Activated gamma-delta T cell treated with anti-CD3 and anti-CD28 coated beads, Interleukin-2, amount 50 U/mL, for 16 hours (primary cell): ENCODE results near the gene WDR7.

Source experiments
- DNase-seq: peaks from one replicate; pipeline ENCODE4 v3.0.0-alpha.2; 2020; ENCODE audit warnings: low read depth

Gene WDR7

DNA sequence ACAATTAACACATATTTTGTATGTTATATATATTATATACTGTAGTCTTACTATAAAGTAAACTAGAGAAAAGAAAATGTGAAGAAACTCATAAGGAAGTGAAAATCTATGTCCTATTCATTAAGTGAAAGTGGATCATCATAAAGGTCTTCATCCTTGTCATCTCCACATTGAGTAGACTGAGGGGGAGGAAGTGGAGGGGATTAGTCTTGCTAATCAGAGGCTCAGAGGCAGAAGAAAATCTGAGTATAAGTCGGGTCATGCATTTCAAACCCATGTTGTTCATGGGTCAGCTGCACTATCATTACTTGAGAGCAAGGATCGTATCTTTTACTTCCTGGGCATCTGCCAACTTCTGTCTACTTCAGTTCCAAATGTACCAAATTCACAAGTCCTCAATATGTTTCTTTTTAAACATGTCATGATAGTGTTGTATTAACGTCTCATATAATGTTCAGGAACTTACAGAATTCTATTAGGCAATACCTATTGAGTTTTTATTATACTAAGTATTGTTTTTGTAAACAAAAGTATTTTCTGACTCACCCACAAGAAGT is 286.8 kb downstream of the WDR7 start:
- no peak for DNase-seq

DNA sequence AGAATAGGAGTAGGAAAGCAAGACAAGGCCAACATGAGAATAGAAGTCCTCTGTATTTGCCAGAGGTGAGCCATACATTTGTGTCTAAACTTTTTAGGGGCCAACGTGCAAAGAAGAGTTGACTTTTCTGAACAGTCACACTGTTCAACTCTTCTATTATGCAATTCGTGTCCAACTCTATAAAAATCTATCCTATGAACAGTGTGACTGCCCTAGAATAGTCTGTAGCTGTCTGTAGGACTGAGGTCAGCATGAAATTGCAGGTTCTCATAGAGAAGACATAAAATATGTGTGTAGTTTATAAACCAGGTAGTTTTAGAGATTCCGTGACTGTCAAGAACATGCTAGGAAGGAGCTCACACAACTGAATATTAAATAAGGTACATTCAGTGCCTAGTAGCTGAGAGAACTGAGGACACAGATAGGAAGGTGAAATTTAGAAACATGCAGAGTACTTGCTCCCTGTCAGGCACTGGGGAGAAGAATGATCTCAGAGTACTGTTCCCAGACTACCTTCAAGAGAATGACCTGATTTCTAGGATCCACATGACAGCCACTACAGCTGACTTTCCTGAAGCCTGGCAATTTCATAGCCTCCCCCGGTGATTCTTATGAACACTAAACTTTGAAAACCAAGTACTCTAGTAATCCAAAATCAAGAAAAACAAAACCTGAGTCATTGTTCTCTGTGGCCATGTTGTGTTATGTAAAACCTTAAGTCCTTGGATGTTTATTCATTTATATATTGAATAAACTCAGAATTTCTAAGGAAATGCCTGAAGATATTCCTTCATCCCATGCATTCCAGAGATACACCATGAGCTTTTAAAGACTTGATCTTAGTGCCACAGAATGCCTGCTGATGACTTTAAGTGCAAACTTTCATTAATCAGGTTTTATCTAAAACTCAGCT is 294.3 kb downstream of the WDR7 start:
- no peak for DNase-seq

- no peak for DNase-seq
Observed at GRCh38 chr18:56947236-56947635, 296.1 kb downstream of the WDR7 start.

DNA sequence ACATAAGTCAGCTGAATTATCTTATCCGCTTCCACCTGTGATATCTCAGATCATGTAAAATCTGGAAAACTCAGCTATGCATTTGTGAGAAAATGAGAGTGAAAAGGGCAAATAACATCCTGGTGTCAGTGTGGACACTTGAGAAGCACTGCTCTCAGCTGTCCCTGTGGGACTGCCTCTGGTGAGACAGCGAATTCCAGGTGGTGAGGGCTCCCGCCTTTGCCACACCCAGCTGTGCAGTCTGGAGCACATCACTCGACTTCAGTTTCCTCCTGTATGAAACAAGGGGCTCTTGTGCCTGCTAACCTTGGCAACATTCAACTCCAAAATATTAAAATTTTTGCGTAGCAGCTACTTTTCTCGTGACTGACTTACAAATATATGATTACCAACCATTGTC is 300.9 kb downstream of the WDR7 start:
- DNase-seq: no peak

DNA sequence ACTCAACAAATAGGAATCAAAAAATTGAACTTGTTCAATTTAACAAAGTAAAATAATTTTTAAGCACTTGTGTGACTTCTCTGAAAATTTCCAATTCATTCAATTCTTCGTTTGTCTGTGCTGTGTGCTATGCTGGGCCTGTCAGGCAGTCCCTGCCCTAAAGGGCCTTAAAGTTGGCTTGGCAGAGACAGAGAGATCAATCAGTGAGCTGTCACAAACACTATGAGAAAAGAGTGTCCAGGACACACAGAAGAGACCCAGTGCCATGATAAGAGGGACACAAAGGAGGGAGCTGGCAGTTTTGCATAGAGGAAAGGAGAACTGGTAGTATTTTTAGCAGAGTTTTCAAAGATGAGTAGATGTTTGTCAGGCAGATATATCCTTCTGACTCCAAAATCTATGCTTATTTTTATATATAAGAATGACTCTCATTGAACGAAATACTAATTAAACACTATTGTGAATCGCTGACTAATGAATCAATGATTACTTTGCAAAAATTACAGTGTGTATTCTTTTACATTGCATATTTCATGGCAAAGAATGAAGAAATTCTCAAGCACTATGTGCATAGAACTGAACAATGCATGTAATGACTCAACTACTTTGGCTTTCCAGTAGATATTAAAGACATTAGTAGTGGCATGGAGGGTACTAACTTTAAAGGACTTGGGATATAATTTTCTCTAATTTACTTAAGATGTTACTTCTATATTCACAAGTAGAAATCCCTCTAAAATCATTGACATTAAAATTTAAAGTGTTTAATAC is 302.5 kb downstream of the WDR7 start:
- DNase-seq: no peak

DNA sequence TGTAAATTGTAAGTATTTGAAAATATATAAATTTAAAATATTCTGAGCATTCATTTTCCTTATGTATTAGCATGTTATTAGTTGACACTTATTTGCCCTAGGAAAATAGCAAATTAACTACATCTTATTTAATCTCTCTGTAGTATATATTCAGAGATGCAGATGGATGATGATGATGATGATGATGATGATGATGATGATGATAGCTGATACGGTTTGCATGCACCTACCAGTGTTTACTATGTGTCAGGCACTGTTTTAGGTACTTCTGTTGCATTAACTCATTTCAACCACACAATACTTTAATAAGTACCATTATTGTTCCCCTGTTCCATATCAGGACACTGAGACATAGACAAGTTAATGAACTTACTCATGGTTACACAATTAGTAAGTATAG is 304.3 kb downstream of the WDR7 start:
- no peak for DNase-seq

DNA sequence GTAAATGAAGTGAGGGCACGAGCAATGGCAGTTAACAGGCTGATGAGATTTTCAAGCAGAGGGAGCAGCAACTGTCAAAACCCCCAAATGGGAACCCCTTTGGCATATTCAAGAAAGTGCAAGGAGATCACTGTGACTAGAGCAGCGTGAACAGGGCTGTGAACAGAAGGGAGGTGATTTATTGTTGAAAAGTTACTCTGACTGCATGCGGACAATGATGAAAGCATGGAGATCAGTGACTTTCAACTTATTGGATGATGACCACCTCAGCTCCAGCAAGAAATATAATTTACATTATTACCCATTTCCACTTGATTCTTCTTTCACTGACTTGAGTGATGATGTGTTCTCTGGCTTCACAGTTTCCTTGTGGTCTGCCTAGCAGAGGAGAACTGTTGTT is 308.0 kb downstream of the WDR7 start:
- DNase-seq: no peak

GRCh38 chr18:56962322-56962721 is 311.2 kb downstream of the WDR7 start:
- no peak for DNase-seq

DNA sequence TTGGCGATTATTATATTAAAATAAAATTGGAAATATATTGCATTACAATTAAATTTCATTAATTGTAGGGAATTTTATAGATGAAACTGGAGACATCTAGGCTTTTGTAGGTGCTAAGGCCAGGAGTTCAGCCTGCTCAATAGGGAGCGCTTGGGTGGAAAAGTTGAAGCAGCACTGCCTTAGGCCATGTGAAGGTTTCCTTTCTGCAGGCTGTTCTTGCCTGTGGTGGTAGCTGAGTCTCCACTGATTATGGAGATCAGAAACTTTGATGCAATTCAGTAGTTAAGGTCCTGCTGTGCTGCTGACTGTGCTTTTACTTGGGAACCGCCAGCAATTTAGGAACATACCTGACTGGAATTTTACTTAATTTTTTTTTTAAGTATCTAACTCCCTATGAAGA is 315.9 kb downstream of the WDR7 start:
- DNase-seq: no peak

- DNase-seq: no peak
Observed at GRCh38 chr18:56973487-56973886, 322.3 kb downstream of the WDR7 start.

DNA sequence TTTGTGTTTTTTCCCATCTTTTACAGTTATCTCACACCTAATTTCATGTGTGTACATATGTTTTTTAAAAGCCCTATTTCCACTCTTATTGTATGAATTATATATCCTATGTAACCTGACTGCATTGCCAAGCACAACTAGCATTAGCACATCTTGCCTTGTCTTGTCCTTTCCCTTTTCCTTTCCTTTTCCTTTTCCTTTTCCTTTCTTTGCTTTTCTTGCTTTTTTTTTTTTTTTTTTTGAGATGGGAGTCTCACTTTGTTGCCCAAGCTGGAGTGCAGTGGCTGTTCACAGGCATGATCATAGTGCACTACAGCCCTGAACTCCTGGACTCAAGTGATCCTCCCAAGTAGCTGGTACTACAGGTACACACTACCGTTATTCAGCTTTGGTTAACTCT is 323.0 kb downstream of the WDR7 start:
- DNase-seq: no peak

DNA sequence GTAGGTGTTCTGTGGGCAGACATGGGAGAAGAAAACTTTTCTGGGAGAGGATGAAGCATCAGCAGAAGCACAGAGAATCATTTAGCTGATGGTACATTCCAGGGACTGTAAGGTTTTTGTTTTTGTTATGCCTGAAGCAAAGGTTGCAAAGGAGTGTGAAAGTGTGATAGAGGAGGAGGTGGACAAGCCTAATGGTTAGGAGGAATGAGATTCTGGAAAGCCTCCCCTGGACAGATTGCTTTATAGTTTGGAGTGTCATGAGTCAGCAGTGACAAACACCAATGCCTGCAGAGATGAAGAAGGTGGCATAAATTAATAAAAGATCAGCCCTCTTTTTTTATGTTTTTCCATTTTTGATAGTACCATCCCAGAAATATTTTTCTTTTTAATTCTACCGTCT is 324.1 kb downstream of the WDR7 start:
- DNase-seq: no peak

- no peak for DNase-seq
Observed at GRCh38 chr18:56977309-56977708, 326.1 kb downstream of the WDR7 start.

DNA sequence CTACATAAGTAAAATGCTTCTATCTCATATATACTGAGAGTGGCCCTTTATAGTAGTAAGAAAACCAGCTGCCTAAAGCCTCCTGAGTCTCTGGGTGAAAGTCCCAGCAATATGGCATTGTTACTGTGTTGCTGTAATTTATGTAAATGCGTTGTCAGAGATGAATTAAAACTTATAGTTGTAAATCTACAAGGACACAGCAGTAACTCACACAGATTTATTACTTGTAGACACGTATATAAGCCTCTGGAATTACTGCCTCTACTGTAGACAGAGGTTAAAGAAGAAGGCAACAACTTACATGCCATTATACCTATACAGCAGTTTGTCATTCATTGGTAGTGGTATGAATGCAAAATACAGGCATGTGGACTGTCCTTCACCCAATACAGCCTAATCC is 326.6 kb downstream of the WDR7 start:
- DNase-seq: no peak

DNA sequence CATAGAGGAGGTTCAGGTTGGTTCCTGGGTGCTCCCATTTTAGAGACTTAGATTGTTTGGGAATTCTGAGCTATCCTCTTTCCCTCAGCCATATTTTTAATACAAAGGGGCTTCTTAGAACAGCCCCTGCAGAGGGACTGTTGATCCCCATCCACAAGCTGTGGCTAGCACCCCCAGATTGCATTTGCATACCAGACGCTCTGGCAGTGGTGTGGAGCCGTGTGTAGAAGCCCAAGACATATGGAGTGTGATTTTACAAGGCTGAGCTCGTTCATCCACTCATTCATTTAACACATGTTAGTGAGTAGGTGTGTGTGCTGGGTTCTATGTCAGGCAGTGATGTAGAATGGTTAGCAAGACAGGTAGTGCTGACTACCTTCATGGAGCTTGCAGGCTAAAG is 329.0 kb downstream of the WDR7 start:
- DNase-seq: no peak

DNA sequence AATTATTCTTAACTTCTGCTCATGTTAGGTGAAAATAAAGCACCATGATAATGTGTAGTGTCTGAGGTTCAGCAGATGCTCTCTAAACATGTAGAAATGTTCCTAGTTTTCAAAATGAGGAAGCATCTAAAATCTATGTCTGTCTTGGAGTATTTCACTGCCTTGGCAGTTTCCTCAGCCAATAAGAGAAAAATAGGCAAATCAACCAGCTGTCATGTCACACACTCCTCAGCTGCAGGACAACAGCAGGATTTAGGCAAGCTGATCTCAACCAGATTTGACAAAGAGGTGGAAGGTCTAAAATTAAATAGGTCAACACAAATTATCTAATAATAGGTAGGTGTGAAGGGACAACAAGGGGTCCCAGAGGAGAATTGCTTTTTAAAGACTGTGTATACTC is 331.6 kb downstream of the WDR7 start:
- DNase-seq: no peak

GRCh38 chr18:56983275-56983992 is 332.3 kb downstream of the WDR7 start:
- no peak for DNase-seq

DNA sequence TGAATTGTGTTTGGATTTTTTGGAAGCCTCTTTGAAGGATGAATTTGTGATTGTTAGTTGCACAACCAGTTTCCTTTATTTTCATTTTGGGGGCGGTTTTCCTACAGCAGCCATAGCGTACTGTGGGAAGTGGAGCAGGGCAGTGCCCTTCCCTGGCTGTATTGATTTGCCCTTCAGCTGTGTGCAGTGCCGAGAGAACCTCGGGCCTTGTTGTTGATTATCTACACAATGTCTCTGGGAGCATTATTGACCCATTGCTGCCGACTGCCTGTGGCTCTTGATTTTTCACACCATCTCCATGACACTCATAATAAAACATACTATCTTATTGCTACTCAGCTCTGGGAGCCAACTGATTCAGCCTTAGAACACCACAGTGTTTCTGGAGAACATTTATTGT is 333.6 kb downstream of the WDR7 start:
- DNase-seq: no peak

- no peak for DNase-seq
Observed at GRCh38 chr18:56986829-56987228, 335.7 kb downstream of the WDR7 start.

DNA sequence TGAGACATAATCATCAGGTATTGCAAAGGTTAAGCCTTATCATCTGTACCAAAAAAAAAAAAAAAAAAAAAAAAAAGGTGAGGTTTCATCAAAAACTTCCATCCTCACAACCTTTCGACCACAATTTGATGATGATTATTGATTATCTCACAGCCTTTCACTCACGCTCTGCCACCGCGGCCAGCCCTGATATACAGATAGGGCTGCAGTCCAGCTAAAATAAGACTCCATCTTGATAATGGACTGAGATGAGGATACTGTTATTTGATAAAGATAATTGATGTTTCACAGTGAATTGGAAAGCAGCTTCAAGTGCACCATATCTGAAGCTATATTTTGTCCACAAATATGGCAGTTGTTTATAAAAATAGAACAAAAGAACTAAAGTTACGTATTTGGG is 336.1 kb downstream of the WDR7 start:
- DNase-seq: no peak

- no peak for DNase-seq
Observed at GRCh38 chr18:56988022-56988421, 336.9 kb downstream of the WDR7 start.

- DNase-seq: no peak
Observed at GRCh38 chr18:56990678-56991077, 339.5 kb downstream of the WDR7 start.
